Measurements from ENCODE around the gene TEX35.
A peak's percentile ranks its signal among the peaks of the same experiment; 100 is the strongest.
"Not testable (repeated sequence)": the region's sequence is repeated elsewhere in the genome, so short reads cannot be mapped to it uniquely, and the experiment has no call there.

The TEX35 gene

DNA sequence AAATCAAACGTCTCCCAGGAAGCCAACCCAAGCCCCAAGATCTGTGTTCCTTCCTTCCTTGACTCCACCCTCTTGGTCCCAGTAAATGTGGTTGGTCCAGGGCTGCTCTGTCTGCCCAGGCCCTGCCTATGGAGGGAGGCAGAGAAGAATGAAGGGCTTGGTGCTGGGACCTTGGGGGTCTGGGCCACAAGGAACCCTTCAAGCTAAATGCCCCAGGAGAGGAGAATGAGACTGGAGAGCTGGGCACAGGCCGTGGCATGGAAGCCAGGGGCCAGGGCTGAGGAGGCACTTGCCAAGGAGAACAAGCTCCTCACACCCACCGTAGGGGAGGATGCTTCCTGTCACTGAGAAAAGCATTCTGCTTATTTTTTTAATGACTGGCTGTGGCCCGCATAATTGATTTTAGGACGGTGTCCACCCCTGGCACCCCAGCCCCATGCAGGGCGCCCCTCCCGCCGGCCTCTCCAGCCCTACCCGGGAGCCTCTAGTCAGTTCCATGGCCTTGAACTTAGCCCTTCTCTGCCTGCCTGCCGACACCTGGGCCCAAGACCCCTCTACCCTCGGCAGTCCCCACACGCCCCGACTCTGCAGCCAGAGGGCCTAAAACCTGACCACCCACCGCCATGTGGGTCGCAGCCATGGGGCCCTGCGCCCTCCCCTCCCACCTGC lies 17.0 kb upstream of the TEX35 start:
- no peak for DNase-seq

DNA sequence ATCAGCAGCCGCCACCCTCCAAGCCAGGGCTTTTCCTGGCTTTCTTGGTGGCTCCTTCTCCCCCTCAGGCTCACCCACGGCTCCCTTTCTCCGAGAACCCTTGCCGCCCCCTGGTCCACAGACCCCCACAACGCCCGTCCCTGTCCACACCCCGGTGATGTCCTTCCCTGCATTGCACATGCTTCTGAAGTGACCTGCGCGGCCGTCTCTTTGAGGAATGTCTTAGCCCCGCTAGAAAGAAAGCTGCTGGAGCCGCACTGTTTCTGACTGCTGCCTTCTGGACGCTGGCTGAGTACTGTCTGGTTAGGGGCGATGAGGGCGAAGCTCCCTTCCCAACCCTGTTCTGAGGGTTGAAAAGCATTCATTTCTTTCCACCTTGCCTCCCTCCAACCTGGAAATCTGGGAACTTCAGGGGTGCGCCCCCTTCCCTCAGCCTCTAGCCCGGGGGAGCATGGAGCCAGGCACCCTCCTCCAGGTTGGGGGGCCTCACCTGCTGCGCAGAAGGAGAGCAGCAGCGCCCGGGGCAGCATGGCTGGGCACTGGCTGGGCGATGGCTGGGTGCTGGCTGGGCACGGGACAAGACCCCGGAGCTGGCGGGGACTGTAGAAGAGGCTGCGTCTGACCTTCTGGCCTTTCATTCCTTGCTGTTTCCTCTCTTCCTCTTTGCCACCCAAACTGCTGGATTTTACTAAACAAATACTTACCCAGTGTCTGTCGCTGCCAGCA lies 16.3 kb upstream of the TEX35 start, which contains the start of gene CLEC20A:
Gene CLEC20A, minus strand, starts transcription at position 555 of the 726 bp plus-strand sequence. Its CDS starts 25 bp downstream, at position 530.
- no peak for DNase-seq

DNA sequence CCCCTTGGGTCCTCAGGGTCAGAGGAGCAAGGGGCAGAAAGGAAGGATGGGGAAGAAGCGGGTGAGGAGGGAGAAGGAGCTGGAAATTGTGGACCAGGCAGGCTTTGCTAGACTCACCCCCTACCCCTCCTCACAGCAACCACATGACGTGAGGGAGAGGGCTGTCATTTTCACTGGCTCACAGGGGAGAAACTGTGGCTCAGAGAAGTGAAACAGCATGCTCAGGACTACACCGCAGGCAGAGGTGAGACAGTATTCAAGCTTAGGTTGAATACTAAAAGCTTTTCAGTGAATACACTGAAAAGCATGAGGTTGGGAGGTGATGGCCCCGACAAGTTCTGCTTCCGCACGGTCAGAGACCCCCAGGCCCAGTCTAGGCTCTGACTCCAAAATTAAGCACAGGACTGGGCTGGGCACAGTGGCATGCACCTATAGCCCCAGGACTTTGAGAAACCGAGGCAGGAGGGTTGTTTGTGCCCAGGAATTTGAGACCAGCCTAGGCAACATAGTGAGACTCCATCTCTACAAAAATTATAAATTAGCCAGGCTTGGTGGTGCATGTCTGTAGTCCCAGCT lies 14.9 kb upstream of the TEX35 start:
- DNase-seq, result no peak

DNA sequence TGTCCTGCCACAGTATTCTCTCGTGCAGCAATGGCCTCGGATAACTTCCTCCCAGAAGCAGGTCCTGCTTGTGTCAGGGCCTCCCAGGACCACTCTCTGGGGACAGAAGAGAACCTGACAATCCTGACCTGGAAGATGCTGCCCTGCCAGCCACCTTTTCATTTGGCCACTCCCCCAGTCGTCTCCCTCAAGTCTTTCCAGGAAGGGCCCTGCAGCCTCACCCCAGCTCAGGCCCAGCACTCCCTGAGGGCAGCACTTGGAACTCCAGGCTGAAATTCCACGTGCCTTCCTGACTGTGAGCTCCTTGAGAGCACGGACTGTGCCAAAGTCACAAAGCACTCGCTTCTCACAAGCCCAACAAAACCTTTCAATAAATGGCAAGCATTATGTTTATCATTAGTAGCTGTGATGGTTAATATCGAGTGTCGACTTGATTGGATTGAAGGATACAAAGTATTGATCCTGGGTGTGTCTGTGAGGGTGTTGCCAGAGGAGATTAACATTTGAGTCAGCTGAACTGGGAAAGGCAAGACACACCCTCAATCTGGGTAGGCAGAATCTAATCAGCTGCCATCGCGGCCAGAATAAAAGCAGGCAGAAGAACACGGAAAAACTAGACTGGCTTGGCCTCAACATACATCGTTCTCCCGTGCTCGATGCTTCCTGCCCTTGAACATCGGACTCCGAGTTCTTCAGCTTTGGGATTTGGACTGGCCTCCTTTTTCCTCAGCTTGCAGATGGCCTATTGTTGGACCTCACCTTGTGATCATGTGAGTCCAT lies 13.8 kb upstream of the TEX35 start:
- no peak for DNase-seq

DNA sequence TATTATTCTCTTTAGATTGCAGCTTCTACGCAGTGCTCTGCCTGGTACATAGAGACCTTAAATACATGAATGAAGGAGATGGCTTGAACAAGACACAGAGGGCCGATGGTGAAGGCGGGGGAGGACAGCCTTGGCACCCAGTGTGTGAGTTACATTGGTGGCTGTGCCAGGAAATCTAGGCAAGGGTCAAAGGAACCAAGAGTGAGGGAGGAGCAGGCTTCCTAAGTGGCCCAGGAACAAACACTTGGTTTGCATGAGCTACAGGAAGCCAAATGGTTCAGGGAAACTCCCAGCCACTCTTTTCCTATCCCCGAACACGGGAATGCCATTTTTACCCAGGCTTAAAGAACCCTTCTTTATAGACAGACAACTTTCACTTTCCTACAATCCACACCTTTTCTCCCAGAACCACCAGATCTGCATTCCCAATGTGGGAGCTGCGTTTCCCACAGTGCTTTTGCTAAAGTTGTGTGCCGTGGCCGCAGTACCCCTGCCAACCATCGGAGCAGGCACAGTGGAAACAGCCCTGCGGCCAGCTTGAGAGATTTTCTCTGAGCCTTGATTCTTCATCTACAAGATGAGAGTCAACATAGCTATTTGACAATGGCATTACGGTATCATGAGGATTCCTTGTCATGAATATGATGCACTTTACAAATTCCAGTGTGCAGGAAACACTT lies 12.7 kb upstream of the TEX35 start:
- DNase-seq, result no peak

DNA sequence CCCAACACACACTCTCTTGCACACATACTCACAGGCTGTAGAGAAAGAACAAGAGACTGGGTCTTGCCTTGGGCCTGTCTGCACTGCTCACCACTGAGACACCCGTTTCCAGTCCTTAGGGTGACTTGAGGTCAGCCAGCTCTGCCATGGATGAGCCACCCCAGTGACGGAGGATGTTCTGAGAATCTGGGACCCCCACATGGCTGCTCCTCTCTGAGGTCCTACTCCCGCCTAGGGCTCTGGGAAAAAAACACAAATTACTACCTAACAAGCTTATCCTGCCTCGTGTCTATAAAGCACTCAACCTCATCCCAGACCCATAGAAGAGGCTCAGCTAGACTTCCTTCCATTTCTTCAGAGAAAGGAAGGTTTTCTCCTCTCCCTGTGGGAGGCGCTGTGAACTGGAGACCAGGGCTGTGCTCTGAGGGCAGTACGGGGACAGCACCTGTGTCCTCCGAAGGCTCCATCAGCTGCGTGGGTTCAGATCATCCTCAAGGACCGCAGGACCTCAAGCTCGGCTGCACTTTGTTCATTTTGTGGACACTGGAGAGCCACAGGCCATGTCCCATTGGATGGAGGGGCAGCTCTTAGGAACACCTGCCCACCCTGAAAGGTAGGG lies 11.9 kb upstream of the TEX35 start:
- no peak for DNase-seq

DNA sequence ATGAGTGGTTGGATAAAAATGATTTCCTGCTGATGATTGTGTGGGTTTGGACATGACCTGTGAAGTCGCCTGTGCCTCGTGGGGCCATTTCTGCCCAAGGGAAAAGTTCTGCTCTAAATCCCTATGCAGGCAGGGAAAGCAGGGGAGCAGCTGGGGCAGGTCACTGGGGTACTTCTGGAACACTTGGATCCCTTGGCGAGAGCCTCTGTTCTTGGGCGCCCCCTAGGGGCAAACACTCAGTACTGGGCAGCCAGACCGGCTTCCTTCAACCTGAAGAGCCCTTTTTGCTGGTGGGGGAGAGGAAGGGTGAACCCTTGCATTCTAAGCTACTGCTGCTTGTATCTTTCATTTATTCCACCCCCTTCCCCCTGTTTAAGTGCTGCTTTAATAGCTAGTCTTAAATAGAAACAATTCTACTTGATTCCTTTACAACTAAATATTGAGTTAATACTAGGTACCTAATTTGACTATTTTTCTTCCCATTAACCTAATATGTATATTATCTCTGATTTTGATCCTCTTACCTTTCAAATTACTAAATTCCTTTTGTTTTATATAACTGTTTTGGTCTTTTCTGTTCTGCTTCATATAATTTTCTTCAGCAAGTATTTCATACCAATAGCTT lies 11.1 kb upstream of the TEX35 start:
- DNase-seq, result peak; percentile 44

DNA sequence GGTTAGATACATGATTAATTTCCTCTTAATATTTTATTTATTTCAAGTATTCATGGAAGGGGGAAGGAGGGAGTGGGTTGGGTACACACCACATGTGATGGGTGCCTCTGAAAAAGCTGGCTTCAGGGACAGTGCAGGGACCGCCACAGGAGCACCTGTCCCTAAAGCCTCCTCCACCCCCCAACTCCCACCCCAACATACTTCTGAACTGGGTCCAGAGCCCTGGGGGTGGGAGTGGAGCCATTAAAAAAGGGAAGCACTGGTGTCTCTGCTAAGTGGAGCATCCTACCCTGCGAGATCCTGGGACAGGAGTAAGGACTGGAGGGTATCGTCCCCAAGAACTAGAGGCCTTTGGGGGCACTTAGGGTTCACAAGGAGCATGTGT lies 10.6 kb upstream of the TEX35 start:
- no peak for DNase-seq

DNA sequence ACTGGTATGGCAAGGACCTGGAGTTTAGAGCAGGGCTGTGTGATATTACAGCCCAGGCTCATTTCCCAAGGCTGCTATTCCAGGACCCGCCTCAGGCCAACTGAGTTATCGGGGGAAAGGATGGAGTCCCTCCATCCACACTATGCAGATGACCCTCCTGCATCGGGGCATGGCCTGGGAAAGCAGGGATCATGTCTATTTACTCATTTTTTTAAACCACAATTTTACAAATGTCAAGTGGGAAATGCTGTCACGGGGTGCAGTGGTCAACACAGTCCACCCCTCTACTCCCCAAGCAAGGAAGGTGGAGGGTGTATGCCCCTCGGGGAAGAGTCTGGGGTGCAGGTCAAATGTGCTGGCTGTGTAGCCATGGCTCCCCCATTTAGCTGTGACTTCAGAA lies 10.1 kb upstream of the TEX35 start:
- no peak for DNase-seq

DNA sequence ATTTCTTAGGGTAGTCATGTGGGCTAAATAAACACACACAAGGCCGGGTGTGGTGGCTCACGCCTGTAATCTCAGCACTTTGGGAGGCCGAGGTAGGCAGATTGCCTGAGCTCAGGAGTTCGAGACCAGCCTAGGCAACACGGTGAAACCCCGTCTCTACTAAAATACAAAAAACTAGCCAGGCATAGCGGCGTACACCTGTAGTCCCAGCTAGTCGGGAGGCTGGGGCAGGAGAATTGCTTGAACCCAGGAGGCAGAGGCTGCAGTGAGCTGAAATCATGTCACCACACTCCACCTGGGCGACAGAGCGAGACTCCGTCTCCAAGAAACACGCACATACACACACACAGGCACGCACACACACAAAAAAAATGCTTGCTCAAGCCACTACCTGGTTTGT lies 9.6 kb upstream of the TEX35 start:
- not testable (repeated sequence) for DNase-seq

DNA sequence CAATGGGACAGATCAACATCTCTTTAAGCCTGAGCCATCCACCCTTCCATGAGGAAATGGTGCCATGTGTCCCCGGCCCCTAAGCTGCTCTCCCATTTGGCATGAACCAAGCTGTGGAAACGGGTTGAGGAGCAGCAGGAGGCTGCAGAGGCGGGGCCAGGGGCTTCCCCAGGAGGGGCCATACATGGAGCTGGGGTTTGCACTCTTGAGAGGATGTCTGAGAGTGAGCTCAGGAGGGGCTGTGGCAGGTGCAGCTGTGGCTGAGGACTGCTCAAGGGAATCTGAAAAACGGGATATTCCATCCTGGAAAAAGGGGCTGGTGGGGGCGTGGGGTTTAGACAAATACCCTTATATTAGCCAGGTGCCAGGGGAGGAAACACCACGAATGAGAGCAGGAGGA lies 9.1 kb upstream of the TEX35 start:
- DNase-seq, result no peak

DNA sequence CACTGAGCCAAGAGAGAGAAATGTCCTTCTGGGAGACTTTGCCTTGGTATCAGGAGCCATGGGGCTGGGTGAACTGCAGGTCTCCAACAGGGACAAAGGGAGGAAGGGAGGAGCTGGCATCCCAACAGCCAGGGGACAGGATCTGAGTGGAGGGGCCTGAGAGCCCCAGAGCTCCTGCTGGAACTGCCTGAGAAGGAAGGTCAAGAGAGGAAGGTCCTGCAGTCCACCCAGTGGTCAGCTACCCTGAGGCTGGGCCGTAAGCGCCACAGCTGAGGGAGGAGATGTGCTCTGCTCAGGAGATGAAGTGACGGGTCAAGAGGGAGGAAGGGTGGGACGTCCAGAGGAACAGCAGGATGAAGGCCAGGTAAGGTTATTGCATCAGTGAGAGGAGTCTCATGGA lies 8.6 kb upstream of the TEX35 start:
- no peak for DNase-seq

DNA sequence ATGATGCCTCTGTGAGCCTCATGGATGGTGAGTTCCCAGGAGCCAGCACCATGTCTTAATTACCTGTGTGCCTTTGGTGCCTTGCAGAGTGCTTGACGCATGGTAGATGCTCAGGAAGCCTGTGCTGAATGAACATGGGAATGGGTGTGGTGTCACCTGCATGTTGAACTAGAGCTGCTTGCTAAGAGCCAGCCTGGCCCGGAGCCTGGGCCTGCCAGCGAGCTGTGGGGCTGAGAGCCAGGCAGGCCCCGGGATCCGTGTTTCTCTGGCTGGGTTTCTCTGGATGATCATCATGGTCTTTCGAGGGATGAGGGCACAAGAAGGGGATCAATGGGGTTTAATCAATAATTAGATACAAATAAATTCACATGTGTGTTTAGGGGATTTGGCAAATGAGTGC lies 6.7 kb upstream of the TEX35 start:
- DNase-seq, result no peak

DNA sequence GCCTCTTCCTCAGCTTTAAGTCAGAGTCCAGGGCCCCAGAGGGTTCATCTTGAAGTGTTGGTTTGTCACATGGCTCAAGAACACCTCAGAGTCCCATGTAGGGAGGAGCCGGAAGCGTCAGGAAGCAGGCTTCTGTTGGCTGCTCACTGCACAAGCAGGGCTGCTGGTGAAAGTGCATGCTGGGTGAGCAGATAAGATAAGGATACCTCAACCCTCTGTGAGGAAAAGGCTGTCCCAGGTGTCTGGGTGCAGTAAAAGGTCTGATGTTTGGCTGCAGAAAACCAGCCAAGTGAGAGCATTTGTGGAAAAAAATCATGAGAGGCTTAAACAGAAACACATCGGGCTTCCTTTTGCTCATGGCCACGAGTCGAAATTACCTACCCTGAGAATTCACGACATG lies 6.2 kb upstream of the TEX35 start:
- no peak for DNase-seq

DNA sequence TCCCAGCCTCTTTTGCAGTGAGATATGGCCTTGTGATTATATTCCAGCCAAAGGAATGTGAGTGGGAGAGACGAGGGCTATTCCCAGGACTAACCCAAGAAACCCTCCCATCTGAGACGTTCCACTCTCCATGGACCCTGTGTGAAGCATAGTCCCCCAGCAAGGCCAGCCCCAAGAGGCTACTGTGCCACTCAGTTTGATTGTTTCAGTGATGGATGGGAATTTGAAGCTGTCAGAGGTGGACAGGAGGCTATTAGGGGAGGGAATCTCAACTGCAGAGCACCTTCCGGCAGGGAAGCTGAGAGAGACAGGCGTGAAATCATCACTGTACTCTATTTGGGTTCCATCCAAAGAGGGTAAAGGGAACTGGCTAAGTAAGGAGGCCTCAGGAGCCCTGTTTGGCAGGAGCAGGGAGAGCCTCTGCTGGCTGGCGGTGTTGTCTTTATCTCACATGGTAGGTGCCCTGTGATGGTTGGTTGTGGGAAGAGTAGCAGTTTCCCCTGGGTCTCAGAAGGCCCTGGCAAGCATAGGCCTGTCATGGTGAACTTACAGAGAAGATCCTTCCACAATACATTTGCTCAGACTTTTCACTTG lies 3.4 kb upstream of the TEX35 start:
- DNase-seq, result no peak

DNA sequence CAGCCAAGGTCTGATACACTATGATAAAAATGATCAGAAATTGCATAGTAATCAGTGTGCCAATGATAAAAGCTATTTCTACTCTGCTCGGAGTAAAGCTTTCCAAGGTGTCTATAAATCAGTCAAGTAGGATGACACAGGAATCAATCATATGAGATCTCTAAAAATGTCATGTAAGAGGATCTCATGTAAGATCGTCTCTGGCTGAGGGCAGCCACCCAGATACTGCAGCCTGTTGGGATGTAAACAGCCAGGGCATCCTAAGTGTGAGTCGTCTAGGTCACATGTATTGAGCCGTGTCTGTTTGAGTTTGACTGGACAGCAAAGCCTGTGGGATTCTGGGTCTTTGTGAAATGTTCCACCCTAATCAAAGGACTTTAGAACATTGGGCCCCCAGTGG lies 2.8 kb upstream of the TEX35 start:
- no peak for DNase-seq

DNA sequence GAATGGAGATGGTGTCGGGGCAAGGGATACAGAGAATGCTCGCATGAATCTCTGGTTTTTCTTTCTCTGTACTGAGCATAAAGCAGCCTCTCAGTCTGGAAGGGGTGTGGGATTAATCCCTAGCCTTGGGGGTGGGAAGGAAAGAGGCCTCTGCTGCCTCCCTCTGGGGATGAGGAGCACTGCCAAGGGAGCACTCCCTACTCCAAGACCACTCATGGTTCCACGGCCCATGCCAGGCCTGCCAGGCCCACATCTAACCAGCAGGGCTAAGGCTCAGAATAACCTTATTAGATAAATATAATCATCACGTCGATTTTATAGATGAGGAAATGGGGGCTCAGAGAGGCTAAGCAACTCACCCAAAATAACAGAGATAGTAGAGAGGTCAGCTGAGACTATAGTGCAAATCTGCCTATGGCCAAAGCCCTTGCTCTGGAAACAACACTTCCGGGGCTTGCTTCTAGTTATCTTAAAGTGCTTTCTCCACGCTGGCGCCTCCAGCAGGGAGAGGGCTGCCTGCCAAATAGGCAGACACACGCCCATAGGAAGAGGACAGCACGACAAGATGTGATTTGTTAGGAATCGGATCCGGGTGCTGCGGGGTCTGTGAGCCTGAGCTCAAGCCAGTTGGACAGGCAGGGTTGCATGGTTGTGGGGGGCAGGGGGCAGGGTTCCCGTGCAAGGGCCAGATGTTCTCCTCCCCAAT lies 522 bp downstream of the TEX35 start:
- no peak for DNase-seq

DNA sequence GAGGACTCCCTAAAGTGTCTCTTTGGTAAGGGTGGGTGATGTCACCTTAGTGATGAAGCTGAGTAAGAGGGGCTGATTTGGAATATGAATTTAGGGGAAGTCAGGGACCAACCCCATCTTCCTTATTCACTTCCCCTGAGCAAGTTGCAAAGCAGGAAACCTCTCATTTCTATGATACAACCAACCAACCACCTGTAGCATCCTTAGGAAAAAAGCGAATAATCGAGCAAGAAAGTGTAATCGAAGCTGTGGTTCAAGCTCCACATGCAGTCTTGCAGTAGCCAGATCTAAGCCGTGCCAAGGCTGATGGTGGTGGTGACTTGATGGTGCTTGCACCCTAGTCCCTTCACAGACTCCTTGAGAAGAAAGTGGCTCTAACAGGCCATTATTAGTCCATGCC lies 3.2 kb downstream of the TEX35 start:
- DNase-seq, result no peak

DNA sequence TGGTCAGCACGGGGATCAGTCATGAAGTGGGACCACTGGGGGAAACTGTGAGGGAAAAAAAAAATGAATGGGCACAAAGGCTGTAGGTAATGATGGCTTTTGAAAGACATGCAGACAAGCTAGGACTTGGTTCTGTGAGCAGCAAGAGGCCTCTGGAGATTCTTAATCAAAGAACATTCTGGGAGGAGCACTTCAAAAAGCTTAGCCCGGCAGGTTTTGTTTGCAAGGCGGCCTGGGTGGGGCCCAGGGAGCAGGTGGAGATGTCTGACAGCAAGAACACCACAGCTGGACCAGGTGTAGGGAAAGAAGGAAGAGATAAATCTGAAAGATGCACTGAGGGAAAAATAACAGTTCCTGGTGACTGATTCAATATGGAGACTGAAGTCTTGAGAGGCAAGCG lies 6.0 kb downstream of the TEX35 start:
- DNase-seq, result no peak

DNA sequence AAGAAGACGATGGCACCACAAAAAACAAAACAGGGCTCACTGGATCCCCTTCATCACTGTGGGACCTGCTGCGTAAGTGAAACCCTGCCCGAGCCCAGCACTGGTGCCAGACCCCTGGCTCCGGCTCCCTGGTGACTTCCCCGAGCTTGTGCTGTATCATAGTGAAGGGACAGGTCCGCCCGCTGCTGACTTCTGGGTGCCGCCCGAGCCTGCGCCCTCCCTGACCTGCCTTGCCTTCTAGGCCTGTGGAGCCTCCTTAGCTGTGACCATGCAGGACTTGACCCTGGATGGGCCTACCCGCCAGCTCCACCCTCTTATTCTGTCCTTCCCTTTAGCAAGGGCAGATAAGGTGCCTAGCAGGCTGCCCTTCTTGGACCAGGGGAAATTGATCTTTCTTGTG lies 7.9 kb downstream of the TEX35 start:
- DNase-seq, result no peak

DNA sequence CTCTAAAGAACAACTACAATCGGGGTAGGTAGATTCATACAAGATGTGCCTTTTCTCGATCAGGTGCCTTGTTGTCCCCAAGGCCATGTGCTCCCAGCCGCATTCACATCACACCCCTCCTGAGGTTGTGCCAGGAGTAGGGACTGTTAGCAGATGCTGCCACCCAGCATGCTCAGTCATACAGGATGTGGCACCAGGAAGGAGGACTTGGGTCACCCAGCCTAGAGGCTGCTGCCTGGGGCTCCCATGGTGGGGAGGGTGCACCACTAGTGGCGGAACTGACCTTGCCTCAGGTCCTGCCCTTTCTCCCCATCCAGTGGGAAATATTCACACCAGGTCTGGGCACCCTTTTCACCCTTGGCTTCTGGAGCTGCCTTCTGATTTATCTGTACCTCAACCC lies 8.3 kb downstream of the TEX35 start:
- DNase-seq, result no peak
